Measurements from ENCODE around the gene PRKCA. TPM values are rescaled to one million over a fixed set of nuclear protein-coding genes. Genes with fewer than 3 reads are reported as not detected.
A peak's percentile ranks its signal among the peaks of the same experiment; 100 is the strongest.
"Not testable (repeated sequence)": the region's sequence is repeated elsewhere in the genome, so short reads cannot be mapped to it uniquely, and the experiment has no call there.

PRKCA gene
- total RNA-seq, 4 donors from 2014 or later, result 9.8 to 25.6 (median 12.2) TPM

GRCh38 chr17:66704858-66705520 lies 402.6 kb downstream of the PRKCA start:
- Histone ChIP-seq H3K9me3 (no peaks in the 10 kb centered on the region), H3K27me3 (no peaks in the 10 kb centered on the region), H3K4me3 (no peak overlapping the region), H3K36me3 (no peaks in the 10 kb centered on the region), H3K27ac (no peak overlapping the region), H3K4me1 (no peaks in the 10 kb centered on the region)
- no peak for DNase-seq (ENCODE audit: low spot score in 2 of 2)
- WGBS, result 40% methylated on average over 2 of the region's 2 CpGs
- TF ChIP-seq, protein P1, sequence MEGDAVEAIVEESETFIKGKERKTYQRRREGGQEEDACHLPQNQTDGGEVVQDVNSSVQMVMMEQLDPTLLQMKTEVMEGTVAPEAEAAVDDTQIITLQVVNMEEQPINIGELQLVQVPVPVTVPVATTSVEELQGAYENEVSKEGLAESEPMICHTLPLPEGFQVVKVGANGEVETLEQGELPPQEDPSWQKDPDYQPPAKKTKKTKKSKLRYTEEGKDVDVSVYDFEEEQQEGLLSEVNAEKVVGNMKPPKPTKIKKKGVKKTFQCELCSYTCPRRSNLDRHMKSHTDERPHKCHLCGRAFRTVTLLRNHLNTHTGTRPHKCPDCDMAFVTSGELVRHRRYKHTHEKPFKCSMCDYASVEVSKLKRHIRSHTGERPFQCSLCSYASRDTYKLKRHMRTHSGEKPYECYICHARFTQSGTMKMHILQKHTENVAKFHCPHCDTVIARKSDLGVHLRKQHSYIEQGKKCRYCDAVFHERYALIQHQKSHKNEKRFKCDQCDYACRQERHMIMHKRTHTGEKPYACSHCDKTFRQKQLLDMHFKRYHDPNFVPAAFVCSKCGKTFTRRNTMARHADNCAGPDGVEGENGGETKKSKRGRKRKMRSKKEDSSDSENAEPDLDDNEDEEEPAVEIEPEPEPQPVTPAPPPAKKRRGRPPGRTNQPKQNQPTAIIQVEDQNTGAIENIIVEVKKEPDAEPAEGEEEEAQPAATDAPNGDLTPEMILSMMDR (IDR thresholded peaks at IDR 0.05), result no peak
- TF ChIP-seq POLR2AphosphoS5 (IDR thresholded peaks at IDR 0.05) (no peak), EP300 (IDR thresholded peaks at IDR 0.05) (no peak), POLR2A (IDR thresholded peaks at IDR 0.05) (no peak)

DNA sequence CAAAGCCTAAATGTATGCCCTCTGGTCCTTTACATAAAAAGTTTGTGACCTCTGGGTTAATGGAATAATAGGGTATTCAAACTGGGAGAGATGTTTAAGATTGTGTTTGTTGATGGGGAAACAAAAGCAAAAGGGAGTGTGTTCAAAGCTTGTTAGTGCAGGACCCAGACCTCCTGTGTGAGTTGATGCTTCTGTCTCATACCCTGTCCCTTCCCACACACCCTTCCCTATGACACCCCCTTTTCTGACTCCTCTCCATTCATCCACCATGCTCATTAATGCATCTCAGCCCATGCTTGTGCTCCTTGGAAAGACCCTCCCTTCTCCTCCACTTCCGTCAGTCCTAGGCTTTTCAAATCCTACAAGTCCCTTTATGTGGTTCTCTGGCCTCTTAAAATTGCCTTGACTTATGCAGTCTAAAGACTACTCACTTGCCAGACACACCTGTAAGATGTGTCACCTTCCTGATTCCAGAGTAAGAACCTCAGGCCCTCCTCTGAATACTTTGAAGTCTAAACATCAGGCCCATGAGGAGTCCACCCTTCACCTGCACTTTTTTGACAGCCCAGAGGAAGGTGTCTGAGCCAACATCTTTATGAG lies 404.5 kb downstream of the PRKCA start:
- whole genome bisulfite sequencing, result 100% methylated on average over 1 of the region's 1 CpG
- H3K27me3 ChIP-seq, result no peaks in the 10 kb centered on the region
- no peak overlapping the region for H3K4me3 ChIP-seq
- no peaks in the 10 kb centered on the region for H3K4me1 ChIP-seq
- no peak for DNase-seq (ENCODE audit: low spot score in 2 of 2)
- H3K27ac ChIP-seq, result no peak overlapping the region
- no peaks in the 10 kb centered on the region for H3K36me3 ChIP-seq
- H3K9me3 ChIP-seq, result no peaks in the 10 kb centered on the region
- TF ChIP-seq, protein P1 (IDR thresholded peaks at IDR 0.05), result no peak
- TF ChIP-seq EP300 (IDR thresholded peaks at IDR 0.05) (no peak), POLR2A (IDR thresholded peaks at IDR 0.05) (no peak), POLR2AphosphoS5 (IDR thresholded peaks at IDR 0.05) (no peak)

DNA sequence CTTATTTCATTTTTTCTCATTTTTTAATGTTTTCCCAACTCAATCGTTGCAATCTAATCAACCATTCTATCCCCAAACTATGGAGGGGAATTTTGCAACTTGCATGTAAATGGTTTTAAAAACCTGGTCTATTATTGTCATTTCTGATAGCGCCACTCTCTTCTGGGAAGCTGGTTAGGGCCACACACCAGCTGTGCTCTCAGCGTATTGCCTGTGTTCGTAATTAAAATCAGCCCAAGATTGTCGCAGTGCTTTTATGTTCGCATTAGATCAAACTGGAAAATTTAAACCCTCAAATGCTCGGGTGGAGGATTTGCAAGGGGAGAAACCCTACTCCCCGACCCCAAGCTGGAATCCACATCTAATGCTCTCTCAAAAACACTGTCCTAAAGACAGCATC lies 409.0 kb downstream of the PRKCA start:
- no peaks in the 10 kb centered on the region for H3K36me3 ChIP-seq
- H3K4me3 ChIP-seq, result no peak overlapping the region
- H3K27ac ChIP-seq, result no peak overlapping the region
- WGBS, result 80% methylated on average over 8 of the region's 8 CpGs
- H3K27me3 ChIP-seq, result no peaks in the 10 kb centered on the region
- DNase-seq (ENCODE audit: low spot score in 2 of 2), result no peak
- no peaks in the 10 kb centered on the region for H3K9me3 ChIP-seq
- H3K4me1 ChIP-seq, result peaks cover 30% of the 10 kb centered on the region
- no peak for TF ChIP-seq POLR2A (IDR thresholded peaks at IDR 0.05)
- TF ChIP-seq, protein P1 (IDR thresholded peaks at IDR 0.05), result no peak
- no peak for TF ChIP-seq EP300 (IDR thresholded peaks at IDR 0.05)
- no peak for TF ChIP-seq POLR2AphosphoS5 (IDR thresholded peaks at IDR 0.05)

GRCh38 chr17:66711881-66712321 lies 409.5 kb downstream of the PRKCA start:
- H3K27me3 ChIP-seq, result no peaks in the 10 kb centered on the region
- H3K27ac ChIP-seq, result peak overlapping the region; percentile 47
- H3K4me3 ChIP-seq, result no peak overlapping the region
- TF ChIP-seq, protein P1 (IDR thresholded peaks at IDR 0.05), result no peak
- TF ChIP-seq EP300 (IDR thresholded peaks at IDR 0.05), result no peak
- no peak for TF ChIP-seq POLR2A (IDR thresholded peaks at IDR 0.05)
- no peak for TF ChIP-seq POLR2AphosphoS5 (IDR thresholded peaks at IDR 0.05)
- H3K36me3 ChIP-seq, result no peaks in the 10 kb centered on the region
- peaks cover 30% of the 10 kb centered on the region for H3K4me1 ChIP-seq
- H3K9me3 ChIP-seq, result no peaks in the 10 kb centered on the region
- no peak for DNase-seq (ENCODE audit: low spot score in 2 of 2)
- 59% methylated on average over 2 of the region's 2 CpGs for WGBS

- Histone ChIP-seq H3K27me3 (no peaks in the 10 kb centered on the region), H3K36me3 (no peaks in the 10 kb centered on the region), H3K9me3 (no peaks in the 10 kb centered on the region), H3K27ac (peak overlapping the region; percentile 47), H3K4me3 (no peak overlapping the region), H3K4me1 (peaks cover 30% of the 10 kb centered on the region)
- no peak for DNase-seq (ENCODE audit: low spot score in 2 of 2)
- WGBS, result 75% methylated on average over 3 of the region's 3 CpGs
- TF ChIP-seq EP300 (IDR thresholded peaks at IDR 0.05), result no peak
Measured at GRCh38 chr17:66712453-66712852, 410.0 kb downstream of the PRKCA start.

DNA sequence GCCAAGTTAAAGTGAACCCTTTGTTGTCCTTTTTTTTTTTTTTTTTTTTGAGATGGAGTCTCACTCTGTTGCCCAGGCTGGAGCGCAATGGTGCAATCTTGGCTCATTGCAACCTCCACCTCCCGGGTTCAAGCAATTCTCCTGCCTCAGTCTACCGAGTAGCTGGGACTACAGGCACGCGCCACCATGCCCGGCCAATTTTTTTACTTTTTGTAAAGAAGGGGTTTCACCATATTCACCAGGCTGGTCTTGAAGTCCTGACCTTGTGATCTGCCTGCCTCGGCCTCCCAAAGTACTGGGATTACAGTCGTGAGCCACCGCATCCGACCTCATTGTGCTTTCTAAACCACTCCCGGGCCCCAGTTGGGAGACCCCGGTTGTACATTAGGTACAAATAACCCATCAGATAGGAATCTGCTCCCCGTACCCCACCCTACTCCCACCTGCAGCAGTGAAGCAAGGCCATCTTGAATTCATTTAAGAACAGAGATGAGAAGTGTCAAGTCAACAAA lies 410.7 kb downstream of the PRKCA start:
- H3K4me1 ChIP-seq, result peaks cover 30% of the 10 kb centered on the region
- H3K36me3 ChIP-seq; DNase-seq (ENCODE audit: low spot score in 2 of 2); H3K4me3 ChIP-seq; H3K27ac ChIP-seq; H3K9me3 ChIP-seq; H3K27me3 ChIP-seq: not testable (repeated sequence)
- 92% methylated on average over 13 of the region's 13 CpGs for WGBS

All from suprapubic skin (tissue), 4 donors.